HPDE6-E6E7 (cell line): ENCODE measurements around the gene NF2.
"Not testable (repeated sequence)": the region's sequence is repeated elsewhere in the genome, so short reads cannot be mapped to it uniquely, and the experiment has no call there.

ENCODE experiments used
- DNase-seq: peaks from one replicate; pipeline ENCODE4 v3.0.0; 2011; ENCODE audit warnings: missing footprints; ENCODE audit errors: extremely low spot score

The NF2 gene

DNA sequence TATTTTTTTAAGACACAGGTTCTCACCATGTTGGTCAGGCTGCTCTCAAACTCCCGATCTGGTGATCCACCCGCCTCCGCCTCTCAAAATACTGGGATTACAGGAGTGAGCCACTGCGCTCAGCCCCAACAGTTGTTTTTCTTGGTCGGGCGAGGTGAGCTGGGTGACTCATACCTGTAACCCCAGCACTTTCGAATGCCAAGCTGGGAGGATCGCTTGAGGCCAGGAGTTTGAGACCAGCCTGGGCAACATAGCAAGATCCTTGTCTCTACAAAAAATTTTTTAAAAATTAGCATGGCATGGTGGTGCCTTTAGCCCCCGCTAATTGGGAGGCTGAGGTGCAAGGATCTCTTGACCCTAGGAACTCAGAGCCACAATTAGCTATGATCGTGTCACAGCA is 7.0 kb upstream of the NF2 start:
- DNase-seq = no peak

DNA sequence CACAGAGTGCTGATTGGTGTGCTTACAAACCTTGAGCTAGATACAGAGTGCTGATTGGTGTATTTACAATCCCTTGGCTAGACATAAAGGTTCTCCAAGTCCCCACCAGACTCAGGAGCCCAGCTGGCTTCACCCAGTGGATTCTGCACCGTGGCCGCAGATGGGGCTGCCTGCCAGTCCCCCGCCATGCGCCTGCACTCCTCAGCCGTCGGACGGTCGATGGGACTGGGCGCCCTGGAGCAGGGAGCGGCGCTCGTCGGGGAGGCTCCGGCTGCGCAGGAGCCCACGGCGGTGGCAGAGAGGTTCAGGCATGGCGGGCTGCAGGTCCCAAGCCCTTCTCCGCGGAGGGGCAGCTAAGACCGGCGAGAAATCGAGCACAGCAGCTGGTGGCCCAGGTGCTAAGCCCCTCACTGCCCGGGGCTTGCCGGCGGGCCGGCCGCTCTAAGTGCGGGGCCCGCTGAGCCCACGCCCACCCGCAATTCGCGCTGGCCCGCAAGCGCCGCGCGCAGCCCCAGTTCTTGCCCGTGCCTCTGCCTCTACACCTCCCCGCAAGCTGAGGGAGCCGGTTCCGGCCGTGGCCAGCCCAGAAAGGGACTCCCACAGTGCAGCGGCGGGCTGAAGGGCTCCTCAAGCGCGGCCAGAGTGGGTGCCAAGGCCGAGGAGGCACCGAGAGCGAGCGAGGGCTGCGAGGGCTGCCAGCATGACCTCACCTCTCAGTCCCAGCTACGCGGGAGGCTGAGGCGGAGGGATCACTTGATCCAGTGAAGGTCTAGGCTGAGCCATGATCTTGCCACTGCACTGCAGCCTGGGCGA is 5.4 kb upstream of the NF2 start:
- not testable (repeated sequence) for DNase-seq

- no peak for DNase-seq
These were observed 4.8 kb upstream of the NF2 start for GRCh38 chr22:29598684-29599020.

- DNase-seq = no peak
These were observed 585 bp downstream of the NF2 start for GRCh38 chr22:29604076-29604360.

DNA sequence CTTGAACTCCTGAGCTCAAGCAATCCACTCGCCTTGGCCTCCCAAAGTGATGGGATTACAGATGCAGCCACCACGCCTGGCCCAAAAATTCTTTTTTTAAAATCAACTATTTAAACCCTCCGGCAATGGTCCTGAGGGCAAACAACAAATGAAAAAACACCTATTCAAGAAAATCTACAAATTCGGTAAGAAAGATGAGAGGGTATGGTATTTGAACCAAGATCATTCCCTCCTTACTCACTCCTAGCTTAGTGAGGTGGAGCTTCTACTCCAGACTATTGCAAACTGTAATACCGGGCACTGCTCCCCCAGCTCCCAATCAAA is 2.1 kb downstream of the NF2 start:
- no peak for DNase-seq

DNA sequence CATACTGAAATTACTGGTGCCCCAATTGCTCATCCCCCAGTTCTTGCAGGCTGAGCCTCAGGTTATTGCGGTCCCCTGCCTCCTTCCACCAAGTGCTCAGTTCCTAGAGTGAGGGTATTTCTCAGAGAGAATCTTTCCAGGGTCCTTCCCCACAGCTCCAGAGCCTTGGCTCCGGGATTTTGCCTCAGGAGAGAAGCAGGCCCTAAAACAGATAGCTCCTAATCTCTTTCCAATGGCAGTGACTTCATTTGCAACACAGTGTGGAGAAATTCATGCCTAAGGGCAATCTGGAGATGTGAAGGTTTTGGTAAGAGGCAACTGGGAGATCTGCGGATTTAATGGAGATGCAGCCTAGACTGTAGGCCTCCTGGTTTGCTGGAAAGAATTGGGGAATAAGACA is 2.9 kb downstream of the NF2 start:
- DNase-seq = no peak

GRCh38 chr22:29607426-29607825 is 4.0 kb downstream of the NF2 start:
- no peak for DNase-seq

- no peak for DNase-seq
These were observed 5.7 kb downstream of the NF2 start for GRCh38 chr22:29609139-29609538.

DNA sequence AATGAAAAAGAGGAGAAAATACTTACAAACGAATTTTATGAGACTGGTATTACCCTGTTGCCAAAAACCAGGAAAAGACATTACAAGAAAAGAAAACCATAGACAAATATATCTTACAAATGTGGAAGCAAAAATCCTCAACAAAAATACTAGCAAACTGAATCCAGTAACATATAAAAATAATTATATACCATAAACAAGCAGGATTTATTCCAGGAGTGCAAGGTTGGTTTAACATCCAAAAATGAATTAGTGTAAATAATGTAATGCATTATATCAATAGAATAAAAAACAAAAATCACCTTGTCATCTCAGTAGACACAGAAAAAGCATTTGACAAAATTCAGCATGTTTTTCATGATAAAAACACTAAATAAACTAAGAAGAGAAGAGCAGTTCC is 7.3 kb downstream of the NF2 start:
- DNase-seq = no peak

DNA sequence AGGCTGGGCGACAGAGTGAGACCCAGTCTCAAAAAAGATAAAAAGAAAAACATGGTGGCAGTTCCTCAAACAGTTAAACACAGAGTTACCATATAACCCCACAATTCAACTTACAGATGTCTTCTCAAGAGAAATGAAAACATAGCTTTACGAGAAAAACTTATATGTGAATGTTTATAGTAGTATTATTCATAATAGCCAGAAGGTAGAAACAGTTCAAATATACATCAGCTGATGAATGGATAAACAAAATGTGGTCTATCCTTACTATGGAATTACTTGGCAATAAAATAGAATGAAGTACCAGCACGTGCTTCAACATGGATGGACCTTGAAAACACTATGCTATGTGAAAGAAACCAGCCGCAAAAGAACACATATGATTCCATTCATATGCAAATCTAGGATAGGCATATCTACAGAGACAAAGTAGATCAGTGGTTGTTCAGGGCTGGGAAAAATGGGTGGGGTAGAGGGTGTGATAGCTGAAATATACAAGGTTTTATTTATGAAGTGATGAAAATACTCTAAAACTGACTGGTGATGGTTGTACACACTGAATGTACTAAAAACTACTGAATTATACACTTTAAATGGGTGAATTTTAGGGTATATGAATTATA is 12.4 kb downstream of the NF2 start:
- DNase-seq = no peak

GRCh38 chr22:29617922-29618629 is 14.6 kb downstream of the NF2 start:
- peak; percentile 76 for DNase-seq

- DNase-seq = peak; percentile 44
These were observed 18.5 kb downstream of the NF2 start for GRCh38 chr22:29621761-29622526.

- DNase-seq = no peak
These were observed 19.6 kb downstream of the NF2 start for GRCh38 chr22:29623059-29623458.

DNA sequence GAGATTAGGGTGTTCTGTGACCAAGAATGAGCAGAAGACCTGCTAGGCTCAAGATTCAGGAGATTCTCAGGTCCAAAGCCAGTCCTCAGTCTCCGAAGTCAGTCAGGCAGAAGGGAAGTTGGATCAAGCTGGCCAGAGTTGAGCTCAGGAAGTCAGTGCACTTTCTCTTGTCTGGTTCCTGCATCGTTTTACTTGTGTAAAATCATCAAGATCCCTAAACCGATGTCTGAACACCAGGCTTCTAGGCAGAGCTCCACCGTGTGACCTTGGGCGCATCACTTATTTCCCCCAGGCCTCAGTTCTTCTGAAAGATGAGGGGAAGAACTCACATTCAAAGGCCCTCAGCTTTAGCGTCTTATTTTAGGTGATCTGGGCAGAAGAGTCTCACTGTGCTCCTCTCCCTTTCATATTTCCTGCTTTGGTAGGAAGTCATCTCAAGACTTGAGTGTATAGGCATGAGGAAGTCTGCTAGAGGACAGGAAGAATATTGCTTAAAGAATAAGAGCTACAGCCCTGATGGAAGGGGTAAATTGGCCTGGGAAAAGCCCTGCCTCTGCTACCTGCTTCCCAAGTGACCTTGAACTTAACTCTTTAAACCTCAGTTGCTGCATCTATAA is 20.2 kb downstream of the NF2 start:
- DNase-seq = no peak

DNA sequence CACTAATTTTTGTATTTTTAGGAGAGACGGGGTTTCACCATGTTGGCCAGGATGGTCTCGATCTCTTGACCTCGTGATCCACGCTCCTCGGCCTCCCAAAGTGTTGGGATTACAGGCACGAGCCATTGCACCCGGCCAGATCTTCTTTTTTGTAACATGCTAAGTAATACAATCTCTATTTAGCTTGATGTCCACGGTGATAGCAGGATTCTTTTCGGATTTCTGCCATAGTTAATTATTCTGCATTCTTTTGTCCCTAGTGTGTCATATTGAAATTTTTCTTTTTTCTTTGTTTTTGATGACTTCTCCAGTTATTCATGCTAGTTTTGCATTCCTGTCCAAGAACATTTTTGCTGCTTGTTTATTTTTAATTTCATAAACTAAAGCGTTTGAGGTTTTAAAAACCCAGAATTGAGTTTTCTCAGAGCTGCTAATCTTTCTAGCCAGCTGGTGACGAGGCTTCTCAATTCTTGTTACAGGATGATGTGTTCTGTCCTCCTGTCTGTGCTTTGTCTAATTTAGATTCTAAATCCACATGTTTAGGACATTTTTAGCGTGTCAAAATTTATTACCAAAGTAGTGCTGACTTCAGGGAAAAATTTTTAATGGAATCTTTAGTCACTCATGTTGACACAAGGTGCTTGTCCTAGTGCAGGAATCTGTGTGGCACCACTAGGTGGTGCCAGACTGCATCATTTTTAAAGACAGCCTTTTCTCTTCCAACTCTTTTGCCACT is 21.8 kb downstream of the NF2 start:
- peak; percentile 49 for DNase-seq

DNA sequence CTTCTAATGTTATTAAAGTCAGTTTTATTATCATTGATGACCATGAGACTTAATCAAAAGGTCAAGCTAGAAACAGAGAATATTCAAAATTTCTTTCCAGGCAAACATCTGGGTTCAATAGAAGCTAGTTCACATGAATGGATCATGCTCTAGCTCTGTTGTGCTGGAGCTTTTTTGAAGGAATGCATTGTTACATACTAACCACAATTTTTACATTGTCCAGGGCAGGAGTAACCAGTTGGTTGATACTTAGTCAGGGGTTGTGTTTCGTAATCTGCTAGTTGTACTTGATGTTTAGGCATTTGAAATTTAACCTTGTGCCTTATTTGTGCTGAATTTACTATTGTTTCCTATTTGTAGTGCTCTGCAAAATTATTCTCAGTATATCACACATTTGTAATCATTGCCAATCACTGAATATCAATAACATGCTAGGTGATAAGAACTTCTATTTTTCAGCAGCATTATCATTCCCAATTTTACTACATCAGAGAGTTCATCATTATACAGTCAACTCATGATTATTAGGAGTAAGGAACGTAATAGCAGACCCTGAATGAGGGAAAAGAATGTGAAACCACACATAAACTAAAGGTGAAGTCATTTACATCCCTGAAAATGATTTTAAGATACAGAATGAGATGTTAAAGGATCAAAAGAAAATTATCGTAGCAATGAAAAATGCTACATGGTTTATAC is 23.2 kb downstream of the NF2 start:
- peak; percentile 66 for DNase-seq

- DNase-seq = no peak
These were observed 23.7 kb downstream of the NF2 start for GRCh38 chr22:29627196-29627535.

DNA sequence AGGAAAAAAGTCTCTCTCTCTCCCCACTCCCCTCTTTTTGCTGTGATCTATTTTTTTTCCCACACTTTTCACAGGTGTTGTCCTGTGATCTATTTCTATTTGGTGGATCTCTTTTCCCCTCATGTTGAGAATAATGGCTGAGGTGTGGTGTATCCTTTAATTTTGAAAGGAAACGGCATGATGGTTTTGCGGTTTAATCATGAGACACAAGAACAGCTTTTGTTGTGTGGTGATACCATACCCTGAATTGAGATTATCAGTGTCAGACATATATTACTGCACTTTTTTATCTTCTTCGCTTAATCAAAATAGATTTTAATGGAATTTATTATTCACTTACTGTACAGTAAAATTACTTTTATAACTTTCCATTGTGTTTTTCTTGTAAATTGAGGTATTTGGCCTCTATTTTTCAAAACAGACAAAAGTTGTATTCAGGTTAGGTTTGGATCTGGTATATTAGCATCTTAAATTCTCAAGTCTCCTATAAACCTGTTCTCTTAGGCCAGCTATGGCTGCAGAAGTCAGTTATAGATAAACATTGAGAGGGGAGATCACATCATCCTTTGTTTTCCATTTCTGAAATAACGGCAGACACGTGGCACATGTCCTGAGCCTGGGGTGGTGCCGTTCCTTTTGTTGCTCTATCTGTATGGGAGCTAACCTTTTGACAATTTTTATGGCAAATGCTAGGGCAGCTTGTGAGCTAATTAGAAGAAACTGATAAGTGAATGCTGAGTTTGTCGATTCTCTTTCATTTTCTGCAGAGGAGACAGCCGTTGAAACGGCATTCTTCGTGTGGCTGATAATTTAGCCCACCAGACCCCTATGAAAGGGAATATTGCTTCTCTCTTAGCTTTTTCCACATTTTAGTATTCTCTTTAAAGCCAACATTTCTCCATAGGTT is 25.8 kb downstream of the NF2 start:
- no peak for DNase-seq

DNA sequence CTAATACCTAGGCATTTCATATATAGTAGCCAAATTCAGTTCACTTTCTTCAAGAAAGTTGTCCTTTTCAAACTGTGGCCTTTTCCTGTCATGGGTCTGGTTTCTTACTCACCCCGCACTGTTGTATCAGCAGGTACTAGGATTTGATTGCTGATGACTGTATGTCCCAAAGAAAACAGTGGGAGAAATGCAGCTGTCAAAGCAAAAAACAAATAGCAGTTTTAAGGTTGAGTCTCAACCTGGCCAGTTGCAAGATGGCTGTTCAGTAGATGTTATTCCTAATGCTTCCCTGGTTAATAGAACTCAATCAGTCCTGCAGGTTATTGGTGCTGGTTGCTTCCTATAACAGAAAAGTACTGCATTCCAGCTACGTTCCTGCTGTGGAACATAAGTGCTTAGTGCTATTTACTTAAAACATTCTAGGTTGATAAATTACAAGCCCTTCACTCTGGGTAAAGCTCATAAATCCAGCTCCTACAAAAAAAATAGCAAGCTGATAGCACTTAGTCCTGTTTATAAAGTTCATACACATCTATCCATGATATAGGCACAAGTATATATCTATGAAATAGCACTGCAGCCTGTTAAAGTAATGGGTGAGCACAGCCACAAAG is 26.6 kb downstream of the NF2 start:
- DNase-seq = no peak

- DNase-seq = no peak
These were observed 27.6 kb downstream of the NF2 start for GRCh38 chr22:29630987-29631386.
